ENCODE measurements around the gene BMP3. TPM values are rescaled to one million over a fixed set of nuclear protein-coding genes. Genes with fewer than 3 reads are reported as not detected.
A peak's percentile ranks its signal among the peaks of the same experiment; 100 is the strongest.

BMP3 gene
- total and polyA plus RNA-seq, 2 of the 8 experiments (the other 6 are each of a cell fraction or from before 2014, with no cell fraction given), result 0.02 TPM; not detected in 1

DNA sequence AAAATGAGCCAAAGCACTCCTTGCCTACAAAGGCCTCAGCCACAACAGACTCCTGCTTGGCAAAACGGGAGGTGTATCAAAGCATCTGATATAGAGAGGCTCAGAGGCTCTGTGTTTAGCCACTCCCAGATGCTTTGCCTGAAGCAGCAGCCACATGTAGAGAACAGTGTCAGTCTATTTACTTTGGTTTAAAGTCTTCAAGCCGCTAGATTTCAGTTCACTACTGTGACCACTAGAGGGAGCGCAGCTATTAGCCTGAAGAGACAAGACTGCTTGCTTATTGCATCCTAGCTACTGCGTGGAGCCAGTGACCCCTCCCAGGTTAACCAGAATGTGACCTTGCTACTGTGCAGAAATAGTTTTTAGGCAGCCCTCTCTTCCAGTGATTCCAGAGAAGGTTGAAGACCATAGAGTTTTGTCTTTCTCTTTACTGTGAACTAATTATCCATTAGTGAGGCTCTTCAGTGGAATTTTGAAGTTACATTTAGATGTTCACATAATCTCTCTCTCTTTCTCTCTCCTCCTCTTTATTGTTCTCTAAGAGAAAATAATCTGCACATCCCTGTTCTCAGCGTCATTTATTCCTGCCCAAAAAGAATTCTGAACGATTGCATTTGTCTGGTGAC, 39.3 kb downstream of the BMP3 start (continued):
- TF ChIP-seq ATF3 (IDR thresholded peaks at IDR 0.05; ENCODE audit: insufficient read depth, low read depth, low read length) (no peak), EGR1 (IDR thresholded peaks at IDR 0.05; ENCODE audit: borderline replicate concordance, low read depth, low read length) (no peak), TCF12 (IDR thresholded peaks at IDR 0.05; ENCODE audit: low read depth, low read length) (no peak), TBP (IDR thresholded peaks at IDR 0.05; ENCODE audit: low read depth, low read length) (no peak), SIRT6 (IDR thresholded peaks at IDR 0.05; ENCODE audit: low read length) (no peak), RXRA (IDR thresholded peaks at IDR 0.05; ENCODE audit: insufficient read depth, low read depth, low read length) (no peak)
- TF ChIP-seq, protein P1, sequence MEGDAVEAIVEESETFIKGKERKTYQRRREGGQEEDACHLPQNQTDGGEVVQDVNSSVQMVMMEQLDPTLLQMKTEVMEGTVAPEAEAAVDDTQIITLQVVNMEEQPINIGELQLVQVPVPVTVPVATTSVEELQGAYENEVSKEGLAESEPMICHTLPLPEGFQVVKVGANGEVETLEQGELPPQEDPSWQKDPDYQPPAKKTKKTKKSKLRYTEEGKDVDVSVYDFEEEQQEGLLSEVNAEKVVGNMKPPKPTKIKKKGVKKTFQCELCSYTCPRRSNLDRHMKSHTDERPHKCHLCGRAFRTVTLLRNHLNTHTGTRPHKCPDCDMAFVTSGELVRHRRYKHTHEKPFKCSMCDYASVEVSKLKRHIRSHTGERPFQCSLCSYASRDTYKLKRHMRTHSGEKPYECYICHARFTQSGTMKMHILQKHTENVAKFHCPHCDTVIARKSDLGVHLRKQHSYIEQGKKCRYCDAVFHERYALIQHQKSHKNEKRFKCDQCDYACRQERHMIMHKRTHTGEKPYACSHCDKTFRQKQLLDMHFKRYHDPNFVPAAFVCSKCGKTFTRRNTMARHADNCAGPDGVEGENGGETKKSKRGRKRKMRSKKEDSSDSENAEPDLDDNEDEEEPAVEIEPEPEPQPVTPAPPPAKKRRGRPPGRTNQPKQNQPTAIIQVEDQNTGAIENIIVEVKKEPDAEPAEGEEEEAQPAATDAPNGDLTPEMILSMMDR (IDR thresholded peaks at IDR 0.05; ENCODE audit: control extremely low read depth in 1 of 3, insufficient read depth in 1 of 3, low read depth in 1 of 3, low read length in 3 of 3), result peak; percentile 23 to 94 (median 92)
